WTC11 (cell line): ENCODE measurements around the gene ALDH16A1. TPM values are rescaled to one million over a fixed set of nuclear protein-coding genes. Genes with fewer than 3 reads are reported as not detected.

Source experiments
- ELF4 ChIP-seq: sonication (generic); formaldehyde crosslinking; IDR thresholded peaks from 2 replicates; pipeline ENCODE4 v1.8.1; 2022; ENCODE audit warnings: low read depth, mild to moderate bottlenecking, moderate library complexity, missing genetic modification reagents
- ESRRA ChIP-seq: sonication (generic); formaldehyde crosslinking; IDR thresholded peaks from 2 replicates; pipeline ENCODE4 v1.8.1; 2022; ENCODE audit warnings: mild to moderate bottlenecking, missing genetic modification reagents, borderline replicate concordance
- HMGA2 ChIP-seq: fragments of 250-450 bp; sonication (Bioruptor Pico); IDR thresholded peaks from 2 replicates; pipeline ENCODE4 v1.4.0; 2021; ENCODE audit warnings: mild to moderate bottlenecking, moderate library complexity
- IRF2 ChIP-seq: sonication (generic); formaldehyde crosslinking; IDR thresholded peaks from 2 replicates; pipeline ENCODE4 v1.8.0; 2022; ENCODE audit warnings: low read depth, missing genetic modification reagents, borderline replicate concordance
- MXD4 ChIP-seq: fragments of 250-450 bp; sonication (Bioruptor Pico); IDR thresholded peaks from 2 replicates; pipeline ENCODE4 v1.8.0; 2021; ENCODE audit warnings: mild to moderate bottlenecking, moderate library complexity, borderline replicate concordance
- MYBL2 ChIP-seq: sonication (generic); formaldehyde crosslinking; IDR thresholded peaks from 2 replicates; pipeline ENCODE4 v1.8.1; 2023; ENCODE audit warnings: mild to moderate bottlenecking, moderate library complexity, missing genetic modification reagents
- RORB ChIP-seq: fragments of 250-450 bp; sonication (Bioruptor Pico); IDR thresholded peaks from 2 replicates; pipeline ENCODE4 v1.9.0; 2021; ENCODE audit warnings: mild to moderate bottlenecking
- SMAD3 ChIP-seq: sonication (generic); formaldehyde crosslinking; IDR thresholded peaks from 2 replicates; pipeline ENCODE4 v1.8.0; 2022; ENCODE audit warnings: missing genetic modification reagents, mild to moderate bottlenecking, borderline replicate concordance
- SMAD4 ChIP-seq: sonication (generic); formaldehyde crosslinking; IDR thresholded peaks from 2 replicates; pipeline ENCODE4 v1.8.0; 2022; ENCODE audit warnings: mild to moderate bottlenecking, missing genetic modification reagents
- TEAD1 ChIP-seq: sonication (generic); formaldehyde crosslinking; IDR thresholded peaks from 2 replicates; pipeline ENCODE4 v1.8.0; 2022; ENCODE audit warnings: mild to moderate bottlenecking, missing genetic modification reagents
- TEAD4 ChIP-seq: sonication (generic); formaldehyde crosslinking; IDR thresholded peaks from 2 replicates; pipeline ENCODE4 v1.8.0; 2022; ENCODE audit warnings: mild to moderate bottlenecking, missing genetic modification reagents
- ZBTB21 ChIP-seq: sonication (generic); formaldehyde crosslinking; IDR thresholded peaks from 2 replicates; pipeline ENCODE4 v1.8.1; 2023; ENCODE audit warnings: mild to moderate bottlenecking, missing genetic modification reagents, borderline replicate concordance
- ZNF317 ChIP-seq: sonication (generic); formaldehyde crosslinking; IDR thresholded peaks from 2 replicates; pipeline ENCODE4 v1.8.1; 2023; ENCODE audit warnings: low read depth, mild to moderate bottlenecking, moderate library complexity, missing genetic modification reagents, borderline replicate concordance
- total RNA-seq: library from RNA; stranded (reverse); gene quantifications from 3 replicates; pipeline ENCODE4 v1.2.3, GENCODE V29; 2021
- TF ChIP-seq, protein P1 (sequence below): sonication (generic); formaldehyde crosslinking; IDR thresholded peaks from 2 replicates; pipeline ENCODE4 v1.8.0; 2023; ENCODE audit warnings: missing genetic modification reagents, mild to moderate bottlenecking, borderline replicate concordance
- TF ChIP-seq, protein P2 (sequence below): sonication (generic); formaldehyde crosslinking; IDR thresholded peaks from 2 replicates; pipeline ENCODE4 v1.8.1; 2022; ENCODE audit warnings: mild to moderate bottlenecking, moderate library complexity, missing genetic modification reagents
- TF ChIP-seq, protein P3 (sequence below): sonication (generic); formaldehyde crosslinking; IDR thresholded peaks from 2 replicates; pipeline ENCODE4 v1.8.0; 2022; ENCODE audit warnings: mild to moderate bottlenecking, missing genetic modification reagents
- TF ChIP-seq, protein P4 (sequence below): fragments of 250-450 bp; sonication (Bioruptor Pico); IDR thresholded peaks from 2 replicates; pipeline ENCODE4 v1.9.0; 2021; ENCODE audit warnings: moderate library complexity, mild to moderate bottlenecking, inconsistent platforms, borderline replicate concordance
- TF ChIP-seq, protein P5 (sequence below): sonication (generic); formaldehyde crosslinking; IDR thresholded peaks from 2 replicates; pipeline ENCODE4 v1.8.0; 2022; ENCODE audit warnings: mild to moderate bottlenecking, missing genetic modification reagents
- TF ChIP-seq, protein P6 (sequence below): fragments of 250-450 bp; sonication (Bioruptor Pico); IDR thresholded peaks from 2 replicates; pipeline ENCODE4 v1.9.0; 2021; ENCODE audit warnings: mild to moderate bottlenecking
- TF ChIP-seq, protein P7 (sequence below): sonication (generic); formaldehyde crosslinking; IDR thresholded peaks from 2 replicates; pipeline ENCODE4 v1.8.1; 2023; ENCODE audit warnings: mild to moderate bottlenecking, missing genetic modification reagents
- TF ChIP-seq, protein P8 (sequence below): sonication (generic); formaldehyde crosslinking; IDR thresholded peaks from 2 replicates; pipeline ENCODE4 v1.8.1; 2023; ENCODE audit warnings: mild to moderate bottlenecking, moderate library complexity, missing genetic modification reagents
- TF ChIP-seq, protein P9 (sequence below): sonication (generic); formaldehyde crosslinking; IDR thresholded peaks from 2 replicates; pipeline ENCODE4 v1.8.1; 2023; ENCODE audit warnings: mild to moderate bottlenecking, missing genetic modification reagents, moderate library complexity
- TF ChIP-seq, protein P10 (sequence below): sonication (generic); formaldehyde crosslinking; IDR thresholded peaks from 2 replicates; pipeline ENCODE4 v1.8.1; 2023; ENCODE audit warnings: mild to moderate bottlenecking, missing genetic modification reagents

Gene ALDH16A1
- total RNA-seq, 1 experiment from 2014 or later, result 44.3 TPM

DNA sequence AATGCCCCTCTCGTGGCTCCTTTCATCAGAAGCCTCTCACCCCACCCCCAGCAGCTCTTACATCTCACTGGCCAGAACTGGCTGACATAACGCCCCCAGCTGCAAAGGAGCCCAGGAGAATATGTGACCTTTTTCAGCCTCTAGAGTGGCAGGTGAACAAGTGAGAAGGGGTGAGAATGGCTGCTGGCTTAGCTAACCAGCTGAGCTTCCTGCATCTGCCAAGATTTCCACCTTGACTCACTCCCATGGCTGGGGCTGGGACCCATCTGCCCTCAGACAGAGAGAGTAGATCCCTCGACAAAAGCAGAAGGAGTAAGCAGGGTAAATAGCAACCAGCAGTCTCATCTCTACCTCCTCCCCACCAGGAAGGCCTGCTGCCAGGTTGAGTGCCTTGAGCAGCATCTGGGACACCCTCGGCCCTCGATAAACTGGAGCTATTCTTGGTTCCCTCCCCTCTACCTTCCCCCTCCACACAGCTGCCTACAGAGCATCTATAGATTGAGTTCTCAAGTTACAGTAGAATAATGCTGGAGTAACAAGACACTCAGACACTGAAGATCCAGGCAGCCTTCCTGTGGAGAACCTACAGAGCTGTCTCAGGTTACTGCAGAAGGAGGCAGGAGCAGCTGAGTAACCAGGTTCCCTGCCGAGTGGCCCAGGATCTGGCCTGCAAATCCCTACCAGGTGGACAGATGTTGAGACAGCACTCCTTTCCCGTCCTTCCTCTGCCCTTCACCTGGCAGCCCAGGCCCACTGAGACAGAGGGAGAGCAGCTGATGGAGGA is 49.4 kb upstream of the ALDH16A1 start (continued):
- TF ChIP-seq, protein P1, sequence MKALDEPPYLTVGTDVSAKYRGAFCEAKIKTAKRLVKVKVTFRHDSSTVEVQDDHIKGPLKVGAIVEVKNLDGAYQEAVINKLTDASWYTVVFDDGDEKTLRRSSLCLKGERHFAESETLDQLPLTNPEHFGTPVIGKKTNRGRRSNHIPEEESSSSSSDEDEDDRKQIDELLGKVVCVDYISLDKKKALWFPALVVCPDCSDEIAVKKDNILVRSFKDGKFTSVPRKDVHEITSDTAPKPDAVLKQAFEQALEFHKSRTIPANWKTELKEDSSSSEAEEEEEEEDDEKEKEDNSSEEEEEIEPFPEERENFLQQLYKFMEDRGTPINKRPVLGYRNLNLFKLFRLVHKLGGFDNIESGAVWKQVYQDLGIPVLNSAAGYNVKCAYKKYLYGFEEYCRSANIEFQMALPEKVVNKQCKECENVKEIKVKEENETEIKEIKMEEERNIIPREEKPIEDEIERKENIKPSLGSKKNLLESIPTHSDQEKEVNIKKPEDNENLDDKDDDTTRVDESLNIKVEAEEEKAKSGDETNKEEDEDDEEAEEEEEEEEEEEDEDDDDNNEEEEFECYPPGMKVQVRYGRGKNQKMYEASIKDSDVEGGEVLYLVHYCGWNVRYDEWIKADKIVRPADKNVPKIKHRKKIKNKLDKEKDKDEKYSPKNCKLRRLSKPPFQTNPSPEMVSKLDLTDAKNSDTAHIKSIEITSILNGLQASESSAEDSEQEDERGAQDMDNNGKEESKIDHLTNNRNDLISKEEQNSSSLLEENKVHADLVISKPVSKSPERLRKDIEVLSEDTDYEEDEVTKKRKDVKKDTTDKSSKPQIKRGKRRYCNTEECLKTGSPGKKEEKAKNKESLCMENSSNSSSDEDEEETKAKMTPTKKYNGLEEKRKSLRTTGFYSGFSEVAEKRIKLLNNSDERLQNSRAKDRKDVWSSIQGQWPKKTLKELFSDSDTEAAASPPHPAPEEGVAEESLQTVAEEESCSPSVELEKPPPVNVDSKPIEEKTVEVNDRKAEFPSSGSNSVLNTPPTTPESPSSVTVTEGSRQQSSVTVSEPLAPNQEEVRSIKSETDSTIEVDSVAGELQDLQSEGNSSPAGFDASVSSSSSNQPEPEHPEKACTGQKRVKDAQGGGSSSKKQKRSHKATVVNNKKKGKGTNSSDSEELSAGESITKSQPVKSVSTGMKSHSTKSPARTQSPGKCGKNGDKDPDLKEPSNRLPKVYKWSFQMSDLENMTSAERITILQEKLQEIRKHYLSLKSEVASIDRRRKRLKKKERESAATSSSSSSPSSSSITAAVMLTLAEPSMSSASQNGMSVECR, result no peak
- TF ChIP-seq ZNF317 (no peak), ZBTB21 (CRISPR knock-in tag) (no peak), MYBL2 (CRISPR knock-in tag) (0 out of 2 replicates have a peak, but pooled peaks have one; percentile 47), MXD4 (CRISPR knock-in tag) (no peak), SMAD4 (no peak), ESRRA (CRISPR knock-in tag) (0 out of 2 replicates have a peak, but pooled peaks have one; percentile 12), ELF4 (CRISPR knock-in tag) (no peak), SMAD3 (CRISPR knock-in tag) (peak; percentile 47; the same call in 1 of the 2 replicates), RORB (no peak), IRF2 (CRISPR knock-in tag) (no peak), TEAD1 (no peak; the same call in 1 of the 2 replicates), HMGA2 (CRISPR knock-in tag) (no peak), TEAD4 (no peak)
- TF ChIP-seq, protein P2, sequence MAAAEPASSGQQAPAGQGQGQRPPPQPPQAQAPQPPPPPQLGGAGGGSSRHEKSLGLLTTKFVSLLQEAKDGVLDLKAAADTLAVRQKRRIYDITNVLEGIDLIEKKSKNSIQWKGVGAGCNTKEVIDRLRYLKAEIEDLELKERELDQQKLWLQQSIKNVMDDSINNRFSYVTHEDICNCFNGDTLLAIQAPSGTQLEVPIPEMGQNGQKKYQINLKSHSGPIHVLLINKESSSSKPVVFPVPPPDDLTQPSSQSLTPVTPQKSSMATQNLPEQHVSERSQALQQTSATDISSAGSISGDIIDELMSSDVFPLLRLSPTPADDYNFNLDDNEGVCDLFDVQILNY (CRISPR knock-in tag), result no peak
- TF ChIP-seq, protein P3, sequence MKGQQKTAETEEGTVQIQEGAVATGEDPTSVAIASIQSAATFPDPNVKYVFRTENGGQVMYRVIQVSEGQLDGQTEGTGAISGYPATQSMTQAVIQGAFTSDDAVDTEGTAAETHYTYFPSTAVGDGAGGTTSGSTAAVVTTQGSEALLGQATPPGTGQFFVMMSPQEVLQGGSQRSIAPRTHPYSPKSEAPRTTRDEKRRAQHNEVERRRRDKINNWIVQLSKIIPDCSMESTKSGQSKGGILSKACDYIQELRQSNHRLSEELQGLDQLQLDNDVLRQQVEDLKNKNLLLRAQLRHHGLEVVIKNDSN (CRISPR knock-in tag), result no peak
- TF ChIP-seq, protein P4, sequence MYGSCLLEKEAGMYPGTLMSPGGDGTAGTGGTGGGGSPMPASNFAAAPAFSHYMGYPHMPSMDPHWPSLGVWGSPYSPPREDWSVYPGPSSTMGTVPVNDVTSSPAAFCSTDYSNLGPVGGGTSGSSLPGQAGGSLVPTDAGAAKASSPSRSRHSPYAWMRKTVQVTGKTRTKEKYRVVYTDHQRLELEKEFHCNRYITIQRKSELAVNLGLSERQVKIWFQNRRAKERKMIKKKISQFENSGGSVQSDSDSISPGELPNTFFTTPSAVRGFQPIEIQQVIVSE (CRISPR knock-in tag), result no peak
- TF ChIP-seq, protein P5, sequence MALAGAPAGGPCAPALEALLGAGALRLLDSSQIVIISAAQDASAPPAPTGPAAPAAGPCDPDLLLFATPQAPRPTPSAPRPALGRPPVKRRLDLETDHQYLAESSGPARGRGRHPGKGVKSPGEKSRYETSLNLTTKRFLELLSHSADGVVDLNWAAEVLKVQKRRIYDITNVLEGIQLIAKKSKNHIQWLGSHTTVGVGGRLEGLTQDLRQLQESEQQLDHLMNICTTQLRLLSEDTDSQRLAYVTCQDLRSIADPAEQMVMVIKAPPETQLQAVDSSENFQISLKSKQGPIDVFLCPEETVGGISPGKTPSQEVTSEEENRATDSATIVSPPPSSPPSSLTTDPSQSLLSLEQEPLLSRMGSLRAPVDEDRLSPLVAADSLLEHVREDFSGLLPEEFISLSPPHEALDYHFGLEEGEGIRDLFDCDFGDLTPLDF, result no peak
- TF ChIP-seq, protein P6, sequence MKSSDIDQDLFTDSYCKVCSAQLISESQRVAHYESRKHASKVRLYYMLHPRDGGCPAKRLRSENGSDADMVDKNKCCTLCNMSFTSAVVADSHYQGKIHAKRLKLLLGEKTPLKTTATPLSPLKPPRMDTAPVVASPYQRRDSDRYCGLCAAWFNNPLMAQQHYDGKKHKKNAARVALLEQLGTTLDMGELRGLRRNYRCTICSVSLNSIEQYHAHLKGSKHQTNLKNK (CRISPR knock-in tag), result no peak
- TF ChIP-seq, protein P7, sequence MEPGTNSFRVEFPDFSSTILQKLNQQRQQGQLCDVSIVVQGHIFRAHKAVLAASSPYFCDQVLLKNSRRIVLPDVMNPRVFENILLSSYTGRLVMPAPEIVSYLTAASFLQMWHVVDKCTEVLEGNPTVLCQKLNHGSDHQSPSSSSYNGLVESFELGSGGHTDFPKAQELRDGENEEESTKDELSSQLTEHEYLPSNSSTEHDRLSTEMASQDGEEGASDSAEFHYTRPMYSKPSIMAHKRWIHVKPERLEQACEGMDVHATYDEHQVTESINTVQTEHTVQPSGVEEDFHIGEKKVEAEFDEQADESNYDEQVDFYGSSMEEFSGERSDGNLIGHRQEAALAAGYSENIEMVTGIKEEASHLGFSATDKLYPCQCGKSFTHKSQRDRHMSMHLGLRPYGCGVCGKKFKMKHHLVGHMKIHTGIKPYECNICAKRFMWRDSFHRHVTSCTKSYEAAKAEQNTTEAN (CRISPR knock-in tag), result no peak; the same call in 1 of the 2 replicates
- TF ChIP-seq, protein P8, sequence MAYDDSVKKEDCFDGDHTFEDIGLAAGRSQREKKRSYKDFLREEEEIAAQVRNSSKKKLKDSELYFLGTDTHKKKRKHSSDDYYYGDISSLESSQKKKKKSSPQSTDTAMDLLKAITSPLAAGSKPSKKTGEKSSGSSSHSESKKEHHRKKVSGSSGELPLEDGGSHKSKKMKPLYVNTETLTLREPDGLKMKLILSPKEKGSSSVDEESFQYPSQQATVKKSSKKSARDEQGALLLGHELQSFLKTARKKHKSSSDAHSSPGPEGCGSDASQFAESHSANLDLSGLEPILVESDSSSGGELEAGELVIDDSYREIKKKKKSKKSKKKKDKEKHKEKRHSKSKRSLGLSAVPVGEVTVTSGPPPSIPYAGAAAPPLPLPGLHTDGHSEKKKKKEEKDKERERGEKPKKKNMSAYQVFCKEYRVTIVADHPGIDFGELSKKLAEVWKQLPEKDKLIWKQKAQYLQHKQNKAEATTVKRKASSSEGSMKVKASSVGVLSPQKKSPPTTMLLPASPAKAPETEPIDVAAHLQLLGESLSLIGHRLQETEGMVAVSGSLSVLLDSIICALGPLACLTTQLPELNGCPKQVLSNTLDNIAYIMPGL (CRISPR knock-in tag), result no peak
- TF ChIP-seq, protein P9, sequence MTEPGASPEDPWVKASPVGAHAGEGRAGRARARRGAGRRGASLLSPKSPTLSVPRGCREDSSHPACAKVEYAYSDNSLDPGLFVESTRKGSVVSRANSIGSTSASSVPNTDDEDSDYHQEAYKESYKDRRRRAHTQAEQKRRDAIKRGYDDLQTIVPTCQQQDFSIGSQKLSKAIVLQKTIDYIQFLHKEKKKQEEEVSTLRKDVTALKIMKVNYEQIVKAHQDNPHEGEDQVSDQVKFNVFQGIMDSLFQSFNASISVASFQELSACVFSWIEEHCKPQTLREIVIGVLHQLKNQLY (CRISPR knock-in tag), result no peak
- TF ChIP-seq, protein P10, sequence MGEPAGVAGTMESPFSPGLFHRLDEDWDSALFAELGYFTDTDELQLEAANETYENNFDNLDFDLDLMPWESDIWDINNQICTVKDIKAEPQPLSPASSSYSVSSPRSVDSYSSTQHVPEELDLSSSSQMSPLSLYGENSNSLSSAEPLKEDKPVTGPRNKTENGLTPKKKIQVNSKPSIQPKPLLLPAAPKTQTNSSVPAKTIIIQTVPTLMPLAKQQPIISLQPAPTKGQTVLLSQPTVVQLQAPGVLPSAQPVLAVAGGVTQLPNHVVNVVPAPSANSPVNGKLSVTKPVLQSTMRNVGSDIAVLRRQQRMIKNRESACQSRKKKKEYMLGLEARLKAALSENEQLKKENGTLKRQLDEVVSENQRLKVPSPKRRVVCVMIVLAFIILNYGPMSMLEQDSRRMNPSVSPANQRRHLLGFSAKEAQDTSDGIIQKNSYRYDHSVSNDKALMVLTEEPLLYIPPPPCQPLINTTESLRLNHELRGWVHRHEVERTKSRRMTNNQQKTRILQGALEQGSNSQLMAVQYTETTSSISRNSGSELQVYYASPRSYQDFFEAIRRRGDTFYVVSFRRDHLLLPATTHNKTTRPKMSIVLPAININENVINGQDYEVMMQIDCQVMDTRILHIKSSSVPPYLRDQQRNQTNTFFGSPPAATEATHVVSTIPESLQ, result no peak
